Smooth muscle cell (in vitro differentiated cells): ENCODE data around the gene LAMA5. TPM values are rescaled to one million over a fixed set of nuclear protein-coding genes. Genes with fewer than 3 reads are reported as not detected.

Experiments used
- DNase-seq: peaks from one replicate; lab custom pipeline; 2025; ENCODE audit not compliant: unreplicated experiment; lab: John Stamatoyannopoulos, UW
- H2AFZ ChIP-seq: fragments of 200-600 bp; sonication (generic); 2 replicates; pipeline ENCODE4 v1.6.0; 2016; ENCODE audit warnings: antibody characterized with exemption, low read depth, mild to moderate bottlenecking
- H3F3A ChIP-seq: fragments of 200-600 bp; sonication (generic); 2 replicates; pipeline ENCODE4 v1.6.0; 2017; ENCODE audit warnings: antibody characterized with exemption, low read depth
- H3K27ac ChIP-seq: fragments of 200-600 bp; sonication (generic); 2 replicates; pipeline ENCODE4 v1.5.1; 2016; ENCODE audit warnings: low read depth, mild to moderate bottlenecking
- H3K27me3 ChIP-seq: fragments of 200-600 bp; sonication (generic); 2 replicates; pipeline ENCODE4 v1.6.1; 2016; ENCODE audit warnings: low read depth, mild to moderate bottlenecking
- H3K36me3 ChIP-seq: fragments of 200-600 bp; sonication (generic); 2 replicates; pipeline ENCODE4 v1.5.1; 2016; ENCODE audit warnings: low read depth
- H3K4me1 ChIP-seq: fragments of 200-600 bp; sonication (generic); 2 replicates; pipeline ENCODE4 v1.5.1; 2016; ENCODE audit warnings: low read depth
- H3K4me2 ChIP-seq: fragments of 200-600 bp; sonication (generic); 2 replicates; pipeline ENCODE4 v1.6.0; 2016; ENCODE audit warnings: mild to moderate bottlenecking
- H3K4me3 ChIP-seq: fragments of 200-600 bp; sonication (generic); 2 replicates; pipeline ENCODE4 v1.5.1; 2016; ENCODE audit warnings: mild to moderate bottlenecking
- H3K79me2 ChIP-seq: fragments of 200-600 bp; sonication (generic); 2 replicates; pipeline ENCODE4 v1.6.0; 2016; ENCODE audit warnings: low read depth, mild to moderate bottlenecking
- H3K9ac ChIP-seq: fragments of 200-600 bp; sonication (generic); 2 replicates; pipeline ENCODE4 v1.6.0; 2016; ENCODE audit warnings: low read depth
- H3K9me3 ChIP-seq: fragments of 200-600 bp; sonication (generic); replicated peaks from 2 replicates; pipeline ENCODE4 v1.5.1; 2016; ENCODE audit warnings: low read depth
- H4K20me1 ChIP-seq: fragments of 200-600 bp; sonication (generic); 2 replicates; pipeline ENCODE4 v1.6.0; 2016; ENCODE audit warnings: low read depth
- WGBS: methylation state at CpG from one replicate; pipeline ENCODE4 v1.1.7; 2016; ENCODE audit warnings: low lambda C conversion rate; 5-methylcytosine and 5-hydroxymethylcytosine counted together
- polyA plus RNA-seq: library from polyadenylated mRNA; unstranded; fragments of >200 nt; fragmentation: Nextera tagmentation; extraction: Ambion mirVana; gene quantifications from 2 replicates; pipeline ENCODE4 v1.2.1, GENCODE V29; 2016
- total RNA-seq: library from RNA; depleted of rRNA; stranded (reverse); fragments of >200 nt; gene quantifications from 2 replicates; pipeline ENCODE4 v1.2.3, GENCODE V29; 2014
- TF ChIP-seq, protein P1 (sequence below): fragments of 200-600 bp; sonication (generic); IDR thresholded peaks from 2 replicates; pipeline ENCODE4 v1.5.1; 2017; ENCODE audit warnings: borderline replicate concordance, mild to moderate bottlenecking, antibody characterized with exemption; ENCODE audit not compliant: insufficient read depth, poor library complexity, severe bottlenecking

LAMA5 gene
- total and polyA plus RNA-seq, 2 experiments from 2014 or later: 27.5 to 27.6 TPM

DNA sequence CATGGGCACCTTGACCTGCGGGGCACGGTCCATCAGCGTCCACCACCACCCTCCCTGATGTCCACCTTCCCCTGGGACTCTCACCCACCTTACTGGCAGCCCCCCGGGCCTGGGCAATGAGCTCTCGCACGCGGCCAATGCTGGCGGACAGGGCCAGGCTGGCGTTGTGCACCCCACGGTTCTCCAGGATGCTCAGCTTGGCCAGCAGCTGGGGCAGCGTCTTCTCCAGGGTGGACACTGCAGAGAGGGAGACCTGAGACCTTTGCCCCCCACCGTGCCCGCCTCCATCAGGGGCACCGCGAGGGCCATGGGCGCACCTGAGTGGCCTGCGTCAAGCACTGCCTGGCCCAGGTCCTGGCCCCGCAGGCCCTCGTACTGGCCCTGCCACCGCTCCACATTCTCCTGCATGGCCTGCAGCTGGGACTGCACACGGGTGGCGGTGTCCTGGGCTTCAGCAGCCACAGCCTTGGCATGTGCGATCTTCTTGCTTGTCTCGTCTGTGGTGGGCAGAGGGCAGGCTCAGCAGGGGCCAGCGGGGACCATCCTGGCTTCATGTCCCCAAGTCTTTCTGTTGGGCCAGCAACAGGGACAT, 52.3 kb downstream of the LAMA5 start:
- Histone ChIP-seq H3K79me2 (no peaks in the 10 kb centered on the region), H3K4me1 (no peaks in the 10 kb centered on the region), H4K20me1 (no peaks in the 10 kb centered on the region), H2AFZ (no peak overlapping the region), H3K27me3 (no peaks in the 10 kb centered on the region), H3F3A (no peaks in the 10 kb centered on the region), H3K4me2 (no peak overlapping the region), H3K9me3 (no peaks in the 10 kb centered on the region), H3K36me3 (no peaks in the 10 kb centered on the region), H3K27ac (no peak overlapping the region), H3K9ac (no peak overlapping the region), H3K4me3 (no peak overlapping the region)
- WGBS: over 99% methylated on average over 25 of the region's 25 CpGs
- TF ChIP-seq, protein P1, sequence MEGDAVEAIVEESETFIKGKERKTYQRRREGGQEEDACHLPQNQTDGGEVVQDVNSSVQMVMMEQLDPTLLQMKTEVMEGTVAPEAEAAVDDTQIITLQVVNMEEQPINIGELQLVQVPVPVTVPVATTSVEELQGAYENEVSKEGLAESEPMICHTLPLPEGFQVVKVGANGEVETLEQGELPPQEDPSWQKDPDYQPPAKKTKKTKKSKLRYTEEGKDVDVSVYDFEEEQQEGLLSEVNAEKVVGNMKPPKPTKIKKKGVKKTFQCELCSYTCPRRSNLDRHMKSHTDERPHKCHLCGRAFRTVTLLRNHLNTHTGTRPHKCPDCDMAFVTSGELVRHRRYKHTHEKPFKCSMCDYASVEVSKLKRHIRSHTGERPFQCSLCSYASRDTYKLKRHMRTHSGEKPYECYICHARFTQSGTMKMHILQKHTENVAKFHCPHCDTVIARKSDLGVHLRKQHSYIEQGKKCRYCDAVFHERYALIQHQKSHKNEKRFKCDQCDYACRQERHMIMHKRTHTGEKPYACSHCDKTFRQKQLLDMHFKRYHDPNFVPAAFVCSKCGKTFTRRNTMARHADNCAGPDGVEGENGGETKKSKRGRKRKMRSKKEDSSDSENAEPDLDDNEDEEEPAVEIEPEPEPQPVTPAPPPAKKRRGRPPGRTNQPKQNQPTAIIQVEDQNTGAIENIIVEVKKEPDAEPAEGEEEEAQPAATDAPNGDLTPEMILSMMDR: no peak
- DNase-seq: no peak

DNA sequence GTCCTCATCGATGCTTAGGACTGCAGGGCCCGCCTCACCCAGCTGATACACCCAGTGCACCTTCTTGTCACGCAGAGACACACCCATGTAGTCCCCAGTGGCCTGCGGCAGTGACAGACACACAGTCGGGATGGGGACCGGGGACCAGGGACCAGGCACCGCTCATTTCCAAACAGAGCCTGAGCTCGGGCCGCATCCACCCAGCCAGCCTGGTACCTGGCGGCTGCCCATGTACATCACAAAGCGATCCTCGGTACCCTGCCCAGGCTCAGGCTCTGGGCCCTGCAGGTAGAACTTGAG, 52.8 kb downstream of the LAMA5 start:
- no peak overlapping the region for H3K27ac ChIP-seq
- no peak overlapping the region for H2AFZ ChIP-seq
- no peaks in the 10 kb centered on the region for H3K79me2 ChIP-seq
- no peaks in the 10 kb centered on the region for H3K36me3 ChIP-seq
- H3K9ac ChIP-seq: no peak overlapping the region
- TF ChIP-seq, protein P1: no peak
- H3K4me2 ChIP-seq: no peak overlapping the region
- H4K20me1 ChIP-seq: no peaks in the 10 kb centered on the region
- H3K4me1 ChIP-seq: no peaks in the 10 kb centered on the region
- no peak for DNase-seq
- no peaks in the 10 kb centered on the region for H3K9me3 ChIP-seq
- 98% methylated on average over 12 of the region's 12 CpGs for WGBS
- no peaks in the 10 kb centered on the region for H3K27me3 ChIP-seq
- H3F3A ChIP-seq: no peaks in the 10 kb centered on the region
- no peak overlapping the region for H3K4me3 ChIP-seq

DNA sequence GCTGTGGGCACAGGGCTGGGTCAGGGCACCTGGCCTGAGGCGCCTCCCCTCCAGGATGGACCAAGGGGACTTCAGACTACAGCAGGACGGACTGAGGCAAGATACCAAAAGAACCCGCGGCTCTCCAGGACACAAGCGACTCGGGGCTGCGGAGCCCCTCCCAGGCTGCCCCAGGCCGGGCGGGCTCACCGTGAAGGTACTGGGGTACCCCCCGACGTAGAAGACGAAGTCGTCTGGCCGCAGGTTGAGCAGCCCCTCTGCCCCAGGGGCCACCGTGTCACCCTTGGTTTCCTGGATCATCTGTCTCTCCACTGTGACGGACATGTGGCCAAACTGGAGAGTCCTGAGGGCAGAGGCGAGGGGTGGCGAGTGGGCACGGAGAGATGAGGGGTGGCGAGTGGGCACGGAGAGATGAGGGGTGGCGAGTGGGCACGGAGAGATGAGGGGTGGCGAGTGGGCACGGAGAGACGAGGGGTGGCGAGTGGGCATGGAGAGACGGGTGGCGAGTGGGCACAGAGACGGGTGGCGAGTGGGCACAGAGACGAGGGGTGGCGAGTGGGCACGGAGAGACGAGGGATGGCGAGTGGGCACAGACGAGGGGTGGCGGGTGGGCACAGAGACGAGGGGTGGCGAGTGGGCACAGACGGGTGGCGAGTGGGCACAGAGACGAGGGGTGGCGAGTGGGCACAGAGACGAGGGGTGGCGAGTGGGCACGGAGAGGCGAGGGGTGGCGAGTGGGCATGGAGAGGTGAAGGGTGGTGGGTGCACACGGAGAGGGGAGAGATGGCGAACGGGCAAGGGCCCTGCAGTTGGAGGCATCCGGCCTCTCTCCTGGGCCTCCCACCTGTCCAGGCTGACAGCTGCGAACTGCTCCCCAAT, 53.4 kb downstream of the LAMA5 start:
- Histone ChIP-seq H3K27me3 (no peaks in the 10 kb centered on the region), H3K4me1 (no peaks in the 10 kb centered on the region), H3K36me3 (no peaks in the 10 kb centered on the region), H3K4me3 (no peak overlapping the region), H3K4me2 (no peak overlapping the region), H4K20me1 (no peaks in the 10 kb centered on the region), H2AFZ (no peak overlapping the region), H3F3A (no peaks in the 10 kb centered on the region), H3K27ac (no peak overlapping the region), H3K9me3 (no peaks in the 10 kb centered on the region), H3K79me2 (no peaks in the 10 kb centered on the region), H3K9ac (no peak overlapping the region)
- no peak for DNase-seq
- 94% methylated on average over 33 of the region's 55 CpGs for WGBS
- TF ChIP-seq, protein P1: no peak
